ENCODE data around the gene CYTH1.

DNA sequence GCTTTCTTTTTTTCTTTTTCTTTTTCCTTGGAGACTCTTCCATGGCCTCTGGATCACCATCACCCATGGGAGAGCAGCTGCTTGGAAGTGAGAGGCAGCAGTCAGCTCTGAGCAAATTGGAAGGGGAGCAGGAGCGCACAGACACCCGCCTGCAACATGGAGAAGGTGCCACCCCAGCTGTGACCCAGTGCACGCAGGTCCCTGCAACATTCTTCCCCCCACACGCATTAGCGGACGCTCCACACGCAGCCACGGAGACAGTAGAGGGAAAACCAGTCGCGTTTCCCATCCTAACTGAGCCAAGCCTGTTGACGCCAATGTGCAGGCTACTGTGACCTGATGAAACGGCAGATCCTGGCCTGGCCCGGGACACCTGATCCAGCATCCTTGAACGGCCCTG lies 20.4 kb upstream of the CYTH1 start:
- TF ChIP-seq, protein P1, sequence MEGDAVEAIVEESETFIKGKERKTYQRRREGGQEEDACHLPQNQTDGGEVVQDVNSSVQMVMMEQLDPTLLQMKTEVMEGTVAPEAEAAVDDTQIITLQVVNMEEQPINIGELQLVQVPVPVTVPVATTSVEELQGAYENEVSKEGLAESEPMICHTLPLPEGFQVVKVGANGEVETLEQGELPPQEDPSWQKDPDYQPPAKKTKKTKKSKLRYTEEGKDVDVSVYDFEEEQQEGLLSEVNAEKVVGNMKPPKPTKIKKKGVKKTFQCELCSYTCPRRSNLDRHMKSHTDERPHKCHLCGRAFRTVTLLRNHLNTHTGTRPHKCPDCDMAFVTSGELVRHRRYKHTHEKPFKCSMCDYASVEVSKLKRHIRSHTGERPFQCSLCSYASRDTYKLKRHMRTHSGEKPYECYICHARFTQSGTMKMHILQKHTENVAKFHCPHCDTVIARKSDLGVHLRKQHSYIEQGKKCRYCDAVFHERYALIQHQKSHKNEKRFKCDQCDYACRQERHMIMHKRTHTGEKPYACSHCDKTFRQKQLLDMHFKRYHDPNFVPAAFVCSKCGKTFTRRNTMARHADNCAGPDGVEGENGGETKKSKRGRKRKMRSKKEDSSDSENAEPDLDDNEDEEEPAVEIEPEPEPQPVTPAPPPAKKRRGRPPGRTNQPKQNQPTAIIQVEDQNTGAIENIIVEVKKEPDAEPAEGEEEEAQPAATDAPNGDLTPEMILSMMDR (conservative IDR thresholded peaks at IDR 0.05 in 1 of 2, IDR thresholded peaks at IDR 0.05 in 1 of 2; ENCODE audit: extremely low read depth in 1 of 2, insufficient read depth in 1 of 2, low read depth in 1 of 2, low read length in 2 of 2), result no peak
- TF ChIP-seq EZH2 (IDR thresholded peaks at IDR 0.05; ENCODE audit: borderline replicate concordance, low read length), result no peak
